ENCODE data around the gene CCDC122.

Gene CCDC122

DNA sequence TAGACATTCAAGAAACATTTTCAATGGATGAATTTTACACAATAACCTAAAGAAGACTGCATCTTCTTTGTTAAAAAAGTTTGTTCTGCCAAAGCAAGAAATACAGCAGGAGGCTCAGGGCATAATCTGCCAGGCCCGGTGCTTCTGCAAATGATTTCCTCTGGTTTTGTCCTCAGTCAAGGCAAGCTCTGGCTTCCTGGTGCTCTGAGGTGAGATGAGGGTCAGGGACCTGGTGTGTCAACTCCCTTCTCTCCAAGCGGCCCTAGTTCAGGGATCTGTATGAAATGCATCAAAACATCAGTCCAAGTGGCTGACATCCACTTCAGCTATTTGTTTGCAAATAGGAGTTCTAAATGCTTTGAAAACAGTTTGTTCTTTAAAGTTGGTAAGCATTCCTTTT lies 31.7 kb upstream of the CCDC122 start:
- peaks cover 79% of the 10 kb centered on the region for H3K27me3 ChIP-seq (ENCODE audit: low read depth, low read length)
- H2AFZ ChIP-seq (ENCODE audit: low read depth, low read length), result no peak overlapping the region
- H3K9ac ChIP-seq (ENCODE audit: low read length), result no peak overlapping the region
- TF ChIP-seq EZH2phosphoT487 (IDR thresholded peaks at IDR 0.05; ENCODE audit: low read depth), result no peak
- TF ChIP-seq, protein P1, sequence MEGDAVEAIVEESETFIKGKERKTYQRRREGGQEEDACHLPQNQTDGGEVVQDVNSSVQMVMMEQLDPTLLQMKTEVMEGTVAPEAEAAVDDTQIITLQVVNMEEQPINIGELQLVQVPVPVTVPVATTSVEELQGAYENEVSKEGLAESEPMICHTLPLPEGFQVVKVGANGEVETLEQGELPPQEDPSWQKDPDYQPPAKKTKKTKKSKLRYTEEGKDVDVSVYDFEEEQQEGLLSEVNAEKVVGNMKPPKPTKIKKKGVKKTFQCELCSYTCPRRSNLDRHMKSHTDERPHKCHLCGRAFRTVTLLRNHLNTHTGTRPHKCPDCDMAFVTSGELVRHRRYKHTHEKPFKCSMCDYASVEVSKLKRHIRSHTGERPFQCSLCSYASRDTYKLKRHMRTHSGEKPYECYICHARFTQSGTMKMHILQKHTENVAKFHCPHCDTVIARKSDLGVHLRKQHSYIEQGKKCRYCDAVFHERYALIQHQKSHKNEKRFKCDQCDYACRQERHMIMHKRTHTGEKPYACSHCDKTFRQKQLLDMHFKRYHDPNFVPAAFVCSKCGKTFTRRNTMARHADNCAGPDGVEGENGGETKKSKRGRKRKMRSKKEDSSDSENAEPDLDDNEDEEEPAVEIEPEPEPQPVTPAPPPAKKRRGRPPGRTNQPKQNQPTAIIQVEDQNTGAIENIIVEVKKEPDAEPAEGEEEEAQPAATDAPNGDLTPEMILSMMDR (IDR thresholded peaks at IDR 0.05; ENCODE audit: low read depth, low read length), result no peak
- H3K79me2 ChIP-seq (ENCODE audit: low read length), result no peaks in the 10 kb centered on the region
- peaks cover 14% of the 10 kb centered on the region; the same call in 1 of the 2 replicates for H4K20me1 ChIP-seq (ENCODE audit: insufficient read depth, low read length)
- H3K27ac ChIP-seq (ENCODE audit: low read length), result no peak overlapping the region
- no peaks in the 10 kb centered on the region for H3K9me3 ChIP-seq (ENCODE audit: insufficient read depth, low read length)
- H3K4me3 ChIP-seq (ENCODE audit: low read length), result no peak overlapping the region
- no peaks in the 10 kb centered on the region for H3K36me3 ChIP-seq (replicated peaks; ENCODE audit: low read depth, low read length)
- H3K4me1 ChIP-seq (ENCODE audit: low read length), result no peaks in the 10 kb centered on the region
- no peak overlapping the region for H3K4me2 ChIP-seq (ENCODE audit: low read length)

DNA sequence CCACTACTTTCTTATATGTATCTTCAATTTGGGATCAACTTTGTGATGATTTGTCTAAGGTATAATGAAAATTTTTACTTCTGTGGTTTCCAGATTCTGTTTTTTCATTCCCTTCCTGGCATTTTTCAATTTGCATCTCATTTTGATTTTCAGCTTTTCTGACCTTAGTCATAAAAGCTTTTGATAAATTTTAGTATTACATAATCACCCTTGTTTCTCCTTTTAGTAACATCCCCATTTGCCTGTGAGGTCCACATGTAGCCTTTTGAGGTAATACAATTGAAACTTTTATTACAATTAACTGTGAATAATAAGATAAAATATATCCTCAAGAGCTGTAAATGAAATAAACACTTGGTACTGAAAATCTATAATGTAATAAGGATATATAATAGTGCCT lies 31.3 kb upstream of the CCDC122 start:
- TF ChIP-seq EZH2phosphoT487 (IDR thresholded peaks at IDR 0.05; ENCODE audit: low read depth), result no peak
- TF ChIP-seq, protein P1 (IDR thresholded peaks at IDR 0.05; ENCODE audit: low read depth, low read length), result no peak
- no peak overlapping the region for H3K4me3 ChIP-seq (ENCODE audit: low read length)
- H3K9me3 ChIP-seq (ENCODE audit: insufficient read depth, low read length), result no peaks in the 10 kb centered on the region
- H3K9ac ChIP-seq (ENCODE audit: low read length), result no peak overlapping the region
- H4K20me1 ChIP-seq (ENCODE audit: insufficient read depth, low read length), result peaks cover 14% of the 10 kb centered on the region; the same call in 1 of the 2 replicates
- no peak overlapping the region for H2AFZ ChIP-seq (ENCODE audit: low read depth, low read length)
- H3K4me1 ChIP-seq (ENCODE audit: low read length), result no peaks in the 10 kb centered on the region
- no peaks in the 10 kb centered on the region for H3K79me2 ChIP-seq (ENCODE audit: low read length)
- H3K36me3 ChIP-seq (replicated peaks; ENCODE audit: low read depth, low read length), result no peaks in the 10 kb centered on the region
- H3K27ac ChIP-seq (ENCODE audit: low read length), result no peak overlapping the region
- peaks cover 79% of the 10 kb centered on the region for H3K27me3 ChIP-seq (ENCODE audit: low read depth, low read length)
- no peak overlapping the region for H3K4me2 ChIP-seq (ENCODE audit: low read length)

DNA sequence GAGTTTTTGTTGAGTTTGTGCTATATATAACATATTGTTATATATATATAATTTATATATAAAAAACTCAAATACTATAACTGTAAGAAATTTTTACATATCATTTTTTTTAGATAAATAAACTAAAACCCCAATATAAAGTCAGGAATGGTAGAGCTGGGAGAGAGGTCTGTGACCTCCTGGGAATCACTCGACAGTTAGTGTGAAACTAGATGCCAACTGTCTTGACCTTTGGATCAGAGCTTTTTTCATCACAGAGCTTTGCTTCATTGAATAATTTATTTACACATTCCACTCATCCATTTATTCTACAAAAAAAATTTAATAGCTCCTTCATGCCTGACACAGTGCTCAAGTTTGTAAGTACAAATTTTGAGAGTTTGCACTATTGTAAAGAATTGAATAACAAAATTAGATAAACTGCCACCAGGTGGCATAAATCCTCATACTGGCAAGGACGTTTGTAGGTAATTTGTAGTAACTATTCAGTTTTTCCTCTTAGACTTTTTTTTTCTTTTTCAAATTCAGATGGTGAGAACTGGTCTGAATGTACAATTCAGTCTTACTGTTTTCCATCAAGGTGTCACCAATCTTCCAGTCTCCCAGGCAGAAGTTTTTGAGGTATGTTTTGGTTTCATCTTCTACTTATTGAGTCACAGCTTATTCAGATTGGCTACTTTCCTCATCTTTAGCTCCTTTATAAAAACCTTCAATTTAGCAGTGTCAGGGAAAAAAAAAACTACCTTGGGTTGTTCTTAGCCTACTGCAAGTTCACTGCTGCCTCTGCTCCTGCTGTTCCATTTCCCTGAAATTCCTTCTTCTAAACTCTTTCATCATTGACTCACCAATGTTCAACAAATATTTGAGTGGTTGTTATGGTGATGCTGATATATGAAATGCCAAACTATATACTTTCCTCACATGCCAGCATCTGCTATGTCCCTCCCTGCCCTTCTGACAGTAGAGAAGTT lies 28.9 kb upstream of the CCDC122 start:
- H3K27me3 ChIP-seq (ENCODE audit: low read depth, low read length), result peaks cover 76% of the 10 kb centered on the region
- TF ChIP-seq, protein P1 (IDR thresholded peaks at IDR 0.05; ENCODE audit: low read depth, low read length), result peak; percentile 75
- TF ChIP-seq EZH2phosphoT487 (IDR thresholded peaks at IDR 0.05; ENCODE audit: low read depth), result no peak
- H3K4me3 ChIP-seq (ENCODE audit: low read length), result no peak overlapping the region
- H3K9ac ChIP-seq (ENCODE audit: low read length), result no peak overlapping the region
- H3K36me3 ChIP-seq (replicated peaks; ENCODE audit: low read depth, low read length), result no peaks in the 10 kb centered on the region
- no peak overlapping the region for H3K4me2 ChIP-seq (ENCODE audit: low read length)
- no peaks in the 10 kb centered on the region for H3K79me2 ChIP-seq (ENCODE audit: low read length)
- no peaks in the 10 kb centered on the region for H3K4me1 ChIP-seq (ENCODE audit: low read length)
- no peak overlapping the region for H2AFZ ChIP-seq (ENCODE audit: low read depth, low read length)
- H3K27ac ChIP-seq (ENCODE audit: low read length), result no peak overlapping the region
- peaks cover 10% of the 10 kb centered on the region; the same call in 1 of the 2 replicates for H4K20me1 ChIP-seq (ENCODE audit: insufficient read depth, low read length)
- H3K9me3 ChIP-seq (ENCODE audit: insufficient read depth, low read length), result no peaks in the 10 kb centered on the region

DNA sequence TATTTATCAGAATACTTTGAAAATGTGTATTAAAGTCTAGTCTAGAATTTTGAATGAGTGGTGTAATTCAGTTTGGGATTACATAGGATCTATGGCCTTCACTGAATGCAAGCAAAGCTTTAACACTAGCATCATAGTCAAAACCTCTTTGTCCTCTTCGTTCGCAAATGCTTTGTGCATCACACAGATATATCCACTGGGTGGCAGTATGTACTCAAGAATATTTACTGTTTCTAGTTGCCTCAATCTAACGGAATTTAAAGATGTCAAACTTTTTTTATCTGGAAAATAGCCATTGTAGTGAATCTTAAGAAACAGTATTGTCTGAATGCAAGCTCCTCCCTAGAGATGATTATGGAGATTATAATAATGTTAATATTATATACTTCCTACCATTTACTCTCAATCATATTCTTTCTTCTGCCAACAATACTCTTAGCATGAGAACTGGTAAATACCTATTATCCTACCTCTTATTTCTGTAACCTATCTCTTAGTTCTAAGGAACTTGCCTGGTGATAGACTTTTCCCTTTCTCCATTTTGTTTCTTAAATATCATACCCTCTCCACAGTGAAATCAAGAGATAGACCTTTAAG lies 26.0 kb upstream of the CCDC122 start:
- Histone ChIP-seq H3K9ac (ENCODE audit: low read length) (no peak overlapping the region), H3K27me3 (ENCODE audit: low read depth, low read length) (peaks cover 64% of the 10 kb centered on the region), H3K79me2 (ENCODE audit: low read length) (no peaks in the 10 kb centered on the region), H3K36me3 (replicated peaks; ENCODE audit: low read depth, low read length) (no peaks in the 10 kb centered on the region), H3K27ac (ENCODE audit: low read length) (no peak overlapping the region), H3K4me2 (ENCODE audit: low read length) (no peak overlapping the region), H2AFZ (ENCODE audit: low read depth, low read length) (no peak overlapping the region), H3K9me3 (ENCODE audit: insufficient read depth, low read length) (no peaks in the 10 kb centered on the region), H3K4me1 (ENCODE audit: low read length) (no peaks in the 10 kb centered on the region), H3K4me3 (ENCODE audit: low read length) (no peak overlapping the region), H4K20me1 (ENCODE audit: insufficient read depth, low read length) (peaks cover 4% of the 10 kb centered on the region; the same call in 1 of the 2 replicates)
- TF ChIP-seq, protein P1 (IDR thresholded peaks at IDR 0.05; ENCODE audit: low read depth, low read length), result peak; percentile 90
- TF ChIP-seq EZH2phosphoT487 (IDR thresholded peaks at IDR 0.05; ENCODE audit: low read depth), result no peak
